Upper lobe of left lung (tissue), 6 donors: ENCODE results near the gene DOK4. TPM values are rescaled to one million over a fixed set of nuclear protein-coding genes. Genes with fewer than 3 reads are reported as not detected.

Experiments used
- ATAC-seq, 2 donors: fragments of 200-7000 bp; cut with Tn5 transposase; one replicate each; pipeline ENCODE4 v1.9.1; 2022; ENCODE audit warnings: mild to moderate bottlenecking in 2 of 2, moderate library complexity in 2 of 2; ENCODE audit not compliant: low FRiP score in 2 of 2
- DNase-seq, 2 donors: peaks; one replicate each; pipeline ENCODE4 v3.0.0-alpha.2; 2019 to 2020
- H3K27ac ChIP-seq, 4 donors: fragments of 200-600 bp; sonication (generic); one replicate each; pipeline ENCODE4 v1.5.1; 2016 to 2019
- H3K27me3 ChIP-seq, 4 donors: fragments of 200-600 bp; sonication (generic); one replicate each; pipeline ENCODE4 v1.5.1; 2017 to 2019
- H3K36me3 ChIP-seq, 4 donors: fragments of 200-600 bp; sonication (generic); one replicate each; pipeline ENCODE4 v1.5.1; 2016 to 2019
- H3K4me1 ChIP-seq, 4 donors: fragments of 200-600 bp; sonication (generic); one replicate each; pipeline ENCODE4 v1.5.1; 2018 to 2019
- H3K4me3 ChIP-seq, 4 donors: fragments of 200-600 bp; sonication (generic); one replicate each; pipeline ENCODE4 v1.5.1; 2017 to 2019; ENCODE audit warnings: mild to moderate bottlenecking in 2 of 4, moderate library complexity in 1 of 4
- H3K9me3 ChIP-seq, 4 donors: fragments of 200-600 bp; sonication (generic); one replicate each; pipeline ENCODE4 v1.5.1; 2018 to 2019
- EP300 ChIP-seq, 4 donors: sonication (generic); formaldehyde crosslinking; IDR thresholded peaks; one replicate each; pipeline ENCODE4 v1.5.1; 2017; ENCODE audit warnings: antibody characterized with exemption in 4 of 4, control low read depth in 2 of 4
- POLR2A ChIP-seq, 4 donors: fragments of 450-650 bp; IDR thresholded peaks; one replicate each; pipeline ENCODE4 v1.5.1; 2016 to 2017; ENCODE audit warnings: antibody characterized with exemption in 4 of 4, mild to moderate bottlenecking in 2 of 4
- POLR2AphosphoS5 ChIP-seq, 2 donors: sonication (generic); formaldehyde crosslinking; IDR thresholded peaks; one replicate each; pipeline ENCODE4 v1.5.1; 2017; ENCODE audit warnings: antibody characterized with exemption in 2 of 2
- WGBS, 2 donors: methylation state at CpG; one replicate each; pipeline ENCODE4 v1.1.5; 2017 to 2018; 5-methylcytosine and 5-hydroxymethylcytosine counted together
- total RNA-seq, 6 donors: library from RNA; depleted of rRNA in 4 of 6; stranded (reverse); fragments of >200 nt in 4 of 6; gene quantifications; one replicate each; pipeline versions ENCODE4 v1.1.0 to v1.2.1, GENCODE V29; 2016 to 2021
- TF ChIP-seq, protein P1 (sequence below), 6 experiments: fragments of 450-650 bp in 4 of 6; fragments of 200-600 bp in 2 of 6; sonication (generic) in 2 of 6; IDR thresholded peaks; one replicate each; pipeline ENCODE4 v1.5.1; 2016 to 2019; ENCODE audit warnings: antibody characterized with exemption in 6 of 6
- donor health status: DM: no; HTN: no; CAD: no; lungs with moderate emphysema.
- donor health status: DM: no; HTN: yes; CAD: no; lungs with severe emphysema.

The DOK4 gene
- total RNA-seq, 6 donors from 2014 or later: 36.7 to 87.3 (median 54.1) TPM

DNA sequence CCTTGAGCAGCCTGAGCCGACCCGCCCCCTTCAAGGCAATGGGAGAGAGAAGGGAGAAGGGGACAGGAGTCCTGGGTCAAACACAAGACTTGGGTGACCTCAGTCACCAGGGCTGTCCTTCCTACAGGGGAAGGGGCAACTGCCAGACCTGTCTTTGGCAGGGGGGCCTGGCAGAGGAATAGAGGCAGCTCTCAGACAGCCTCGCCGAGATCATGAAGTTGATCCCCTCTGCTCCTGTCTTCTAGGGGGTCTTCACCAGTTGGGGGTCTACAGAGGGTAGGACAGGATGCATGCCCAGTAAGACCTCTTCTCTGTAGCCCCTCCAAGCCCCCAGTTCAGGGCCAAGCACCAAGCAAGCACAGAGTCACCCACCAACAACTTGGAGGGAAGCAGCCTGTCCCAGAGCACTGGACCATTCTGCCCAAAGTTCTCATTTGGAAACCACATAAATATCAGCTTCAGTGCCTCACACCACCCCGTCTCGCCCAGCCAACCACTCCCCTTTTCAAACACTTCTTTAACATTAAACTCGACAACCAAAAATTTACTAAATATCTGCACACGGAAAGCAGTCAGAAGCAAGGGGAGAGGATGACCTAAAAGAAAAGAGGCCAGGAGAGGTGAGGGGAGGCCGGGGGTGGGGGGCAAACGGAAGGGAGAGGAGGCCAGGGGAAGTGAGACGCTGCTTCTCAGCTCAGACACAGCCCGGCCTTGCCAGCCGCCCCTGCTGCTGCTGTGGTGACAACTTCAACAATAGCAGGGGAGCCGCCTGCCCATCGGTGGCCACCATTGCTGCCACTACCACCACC lies 7.7 kb downstream of the DOK4 start:
- ATAC-seq (no peak), DNase-seq (no peak)
- H3K27ac ChIP-seq: peak overlapping the region in 3 of 4 donors; percentile 62 to 64 (median 63)

DNA sequence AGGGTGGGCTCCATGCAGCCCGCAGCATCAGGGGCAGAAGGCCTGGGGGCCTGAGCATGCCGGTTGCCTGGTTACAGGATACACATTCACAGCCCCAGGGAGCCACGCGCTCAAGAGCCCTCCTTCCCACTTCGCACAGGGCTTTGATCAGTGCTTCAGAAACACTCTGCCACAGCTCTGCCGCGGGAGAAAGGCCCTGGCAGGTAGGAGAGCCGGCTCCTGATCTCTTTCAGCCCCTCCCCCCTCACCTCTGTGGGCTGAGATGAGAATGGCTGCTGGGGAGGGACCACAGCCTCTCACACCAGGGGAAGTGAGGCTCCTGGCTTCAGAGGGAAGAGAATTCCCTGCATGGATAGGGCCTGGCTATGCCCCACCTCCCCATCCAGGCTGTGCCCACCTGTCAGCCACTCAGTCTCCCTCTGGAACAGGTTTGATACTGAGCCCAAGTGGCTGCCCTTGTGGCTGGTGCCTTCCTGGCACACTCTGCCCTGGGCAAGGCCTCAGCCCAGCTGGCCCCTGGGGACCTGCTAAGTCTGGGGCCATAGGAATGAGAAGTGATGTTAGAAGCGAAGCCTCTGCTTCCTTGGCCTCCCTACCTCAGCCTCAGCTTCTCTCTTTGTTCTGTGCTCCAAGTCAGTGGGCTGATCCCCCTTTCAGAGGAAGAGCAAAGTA lies 8.6 kb downstream of the DOK4 start:
- peak overlapping the region in 3 of 4 donors; percentile 32 to 64 (median 62) for H3K27ac ChIP-seq
- no peak for TF ChIP-seq POLR2A (IDR thresholded peaks at IDR 0.05)
- TF ChIP-seq POLR2AphosphoS5 (IDR thresholded peaks at IDR 0.05): no peak
- TF ChIP-seq EP300 (IDR thresholded peaks at IDR 0.05): no peak
- TF ChIP-seq, protein P1, sequence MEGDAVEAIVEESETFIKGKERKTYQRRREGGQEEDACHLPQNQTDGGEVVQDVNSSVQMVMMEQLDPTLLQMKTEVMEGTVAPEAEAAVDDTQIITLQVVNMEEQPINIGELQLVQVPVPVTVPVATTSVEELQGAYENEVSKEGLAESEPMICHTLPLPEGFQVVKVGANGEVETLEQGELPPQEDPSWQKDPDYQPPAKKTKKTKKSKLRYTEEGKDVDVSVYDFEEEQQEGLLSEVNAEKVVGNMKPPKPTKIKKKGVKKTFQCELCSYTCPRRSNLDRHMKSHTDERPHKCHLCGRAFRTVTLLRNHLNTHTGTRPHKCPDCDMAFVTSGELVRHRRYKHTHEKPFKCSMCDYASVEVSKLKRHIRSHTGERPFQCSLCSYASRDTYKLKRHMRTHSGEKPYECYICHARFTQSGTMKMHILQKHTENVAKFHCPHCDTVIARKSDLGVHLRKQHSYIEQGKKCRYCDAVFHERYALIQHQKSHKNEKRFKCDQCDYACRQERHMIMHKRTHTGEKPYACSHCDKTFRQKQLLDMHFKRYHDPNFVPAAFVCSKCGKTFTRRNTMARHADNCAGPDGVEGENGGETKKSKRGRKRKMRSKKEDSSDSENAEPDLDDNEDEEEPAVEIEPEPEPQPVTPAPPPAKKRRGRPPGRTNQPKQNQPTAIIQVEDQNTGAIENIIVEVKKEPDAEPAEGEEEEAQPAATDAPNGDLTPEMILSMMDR (IDR thresholded peaks at IDR 0.05): no peak
- peaks cover 38 to 57% (median 53%) of the 10 kb centered on the region in 4 donors for H3K4me1 ChIP-seq
- H3K36me3 ChIP-seq: peaks cover 8 to 26% (median 17%) of the 10 kb centered on the region in 4 donors
- 50 to 73% methylated on average over 4 to 9 of the region's 9 CpGs for WGBS, 2 donors
- no peaks in the 10 kb centered on the region for H3K9me3 ChIP-seq
- DNase-seq (peak; percentile 50 to 59), ATAC-seq (no peak)
- no peaks in the 10 kb centered on the region for H3K27me3 ChIP-seq
- no peak overlapping the region for H3K4me3 ChIP-seq

More for the DNA sequence above, 7.7 kb downstream of the DOK4 start:
- WGBS, 2 donors: 25 to 49% methylated on average over 10 to 15 of the region's 15 CpGs
- Histone ChIP-seq H3K4me3 (peak overlapping the region; percentile 4 to 52 (median 36)), H3K36me3 (peaks cover 0 to 17% (median 9%) of the 10 kb centered on the region in 4 donors), H3K4me1 (peaks cover 38 to 55% (median 52%) of the 10 kb centered on the region in 4 donors), H3K27me3 (no peaks in the 10 kb centered on the region), H3K9me3 (no peaks in the 10 kb centered on the region)
- TF ChIP-seq EP300 (IDR thresholded peaks at IDR 0.05): no peak
- TF ChIP-seq, protein P1 (IDR thresholded peaks at IDR 0.05): no peak
- TF ChIP-seq POLR2AphosphoS5 (IDR thresholded peaks at IDR 0.05): no peak
- TF ChIP-seq POLR2A (IDR thresholded peaks at IDR 0.05): no peak

DNA sequence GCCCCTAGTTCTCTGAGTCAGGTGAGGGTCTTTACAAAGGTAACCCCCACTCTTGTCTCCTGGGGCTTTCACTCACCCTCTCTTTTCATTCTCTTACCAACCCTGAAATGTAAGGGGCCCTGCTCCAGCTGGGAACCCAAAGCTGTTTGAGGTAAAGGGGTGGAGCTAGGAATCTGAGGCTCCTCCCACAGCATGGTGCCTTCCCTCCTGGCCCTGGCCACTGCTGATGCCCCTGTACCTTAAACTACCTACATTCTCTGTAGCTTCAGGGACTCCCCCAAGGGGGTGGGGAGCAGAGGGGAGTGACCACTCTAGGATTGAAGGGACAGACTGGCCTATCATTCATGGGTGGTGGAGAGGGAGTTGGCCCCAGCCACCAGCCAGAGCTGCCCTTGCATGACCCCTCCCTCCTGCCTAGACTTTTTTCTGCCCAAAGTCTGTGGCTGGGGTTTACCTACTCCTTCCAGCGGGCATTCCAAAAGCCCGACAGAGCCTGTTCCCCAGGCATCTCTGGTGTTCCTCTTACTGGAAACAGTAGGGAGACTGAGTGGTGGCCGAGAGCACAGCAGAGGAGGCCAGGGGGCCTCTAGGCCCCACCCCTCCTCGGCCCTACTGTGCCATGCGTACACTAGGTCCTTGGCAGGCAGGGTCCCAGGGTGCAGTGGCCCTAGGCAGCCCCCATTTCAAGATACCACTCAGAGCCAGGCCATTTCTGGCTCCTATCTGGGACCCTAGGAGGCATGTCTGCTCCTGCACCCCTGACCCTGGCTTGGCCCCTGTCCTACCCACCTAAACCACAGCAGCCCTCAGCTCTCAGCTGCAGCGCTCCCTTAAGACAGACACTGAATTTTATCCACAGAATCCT lies 9.5 kb downstream of the DOK4 start:
- H3K27me3 ChIP-seq: no peaks in the 10 kb centered on the region
- ATAC-seq (no peak), DNase-seq (no peak)
- H3K4me3 ChIP-seq: no peak overlapping the region
- H3K36me3 ChIP-seq: peaks cover 8 to 35% (median 26%) of the 10 kb centered on the region in 4 donors
- 80 to 89% methylated on average over 5 to 6 of the region's 6 CpGs for WGBS, 2 donors
- no peaks in the 10 kb centered on the region for H3K9me3 ChIP-seq
- TF ChIP-seq POLR2AphosphoS5 (IDR thresholded peaks at IDR 0.05) (no peak), POLR2A (IDR thresholded peaks at IDR 0.05) (no peak), EP300 (IDR thresholded peaks at IDR 0.05) (no peak)
- TF ChIP-seq, protein P1 (IDR thresholded peaks at IDR 0.05): no peak
- H3K27ac ChIP-seq: peak overlapping the region in 3 of 4 donors; percentile 32 to 58 (median 46)
- peaks cover 38 to 66% (median 57%) of the 10 kb centered on the region in 4 donors for H3K4me1 ChIP-seq

DNA sequence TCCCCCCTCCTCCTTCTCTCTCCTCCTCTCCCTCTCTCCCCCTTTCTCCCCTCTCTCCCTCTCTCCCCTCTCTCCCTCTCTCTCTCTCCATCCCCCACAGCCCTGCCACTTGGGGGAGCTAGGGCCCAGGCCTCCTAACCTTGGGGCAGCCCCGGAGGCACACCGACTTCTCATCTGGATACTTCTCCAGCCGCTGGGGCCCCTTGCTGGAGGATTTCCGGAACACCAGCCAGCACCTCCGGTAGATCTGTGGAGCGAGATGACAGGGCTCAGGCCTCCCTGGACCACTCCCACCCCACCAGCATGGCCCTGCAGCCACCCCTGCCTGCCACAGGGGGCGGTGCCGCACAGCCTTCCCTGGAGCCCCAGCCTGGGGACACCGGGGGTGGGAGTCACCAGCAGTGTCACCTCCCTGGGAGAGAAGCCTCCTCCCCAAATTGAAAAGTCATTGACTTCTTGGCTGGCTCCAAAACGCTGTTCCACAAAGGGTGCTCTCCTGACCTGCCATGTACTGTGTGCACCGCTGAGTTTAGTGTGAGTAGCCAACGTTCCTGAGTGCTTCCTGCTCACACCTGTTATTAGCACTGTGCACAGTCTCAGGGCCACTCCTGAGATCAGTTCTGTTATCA lies 10.5 kb downstream of the DOK4 start:
- ATAC-seq (peak; percentile 37 to 63), DNase-seq (peak; percentile 59 to 86)
- Histone ChIP-seq H3K27me3 (no peaks in the 10 kb centered on the region), H3K9me3 (no peaks in the 10 kb centered on the region), H3K27ac (peak overlapping the region in 3 of 4 donors; percentile 29 to 58 (median 46)), H3K4me3 (no peak overlapping the region), H3K36me3 (peaks cover 8 to 45% (median 33%) of the 10 kb centered on the region in 4 donors), H3K4me1 (peaks cover 44 to 74% (median 63%) of the 10 kb centered on the region in 4 donors)
- TF ChIP-seq, protein P1 (IDR thresholded peaks at IDR 0.05): peak; percentile 43 to 78 (median 71)
- TF ChIP-seq POLR2AphosphoS5 (IDR thresholded peaks at IDR 0.05): no peak
- WGBS, 2 donors: 2 to 8% methylated on average over 6 to 12 of the region's 12 CpGs
